NCI-H69 (cell line): ENCODE measurements around the gene CEL.
A peak's percentile ranks its signal among the peaks of the same experiment; 100 is the strongest.

Experiments
- DNase-seq: peaks from one replicate; lab custom pipeline; 2025; lab: John Stamatoyannopoulos, UW

The CEL gene

DNA sequence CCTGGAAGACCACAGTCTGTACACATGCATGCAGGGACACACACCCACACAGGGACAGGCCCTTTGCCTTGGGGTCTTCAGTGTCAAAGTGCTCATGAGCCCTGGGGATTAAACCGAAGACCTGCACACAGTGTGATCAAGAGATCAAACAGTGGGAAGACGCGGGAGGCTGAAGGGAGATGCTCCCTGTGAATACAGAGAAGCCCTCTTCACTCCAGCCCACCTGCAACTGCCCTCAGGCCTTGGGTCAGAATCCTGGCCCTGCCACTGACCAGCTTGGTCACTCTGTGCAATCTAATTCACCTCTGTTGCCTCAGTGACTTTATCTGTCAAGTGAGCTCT lies 56.4 kb downstream of the CEL start:
- no peak for DNase-seq

DNA sequence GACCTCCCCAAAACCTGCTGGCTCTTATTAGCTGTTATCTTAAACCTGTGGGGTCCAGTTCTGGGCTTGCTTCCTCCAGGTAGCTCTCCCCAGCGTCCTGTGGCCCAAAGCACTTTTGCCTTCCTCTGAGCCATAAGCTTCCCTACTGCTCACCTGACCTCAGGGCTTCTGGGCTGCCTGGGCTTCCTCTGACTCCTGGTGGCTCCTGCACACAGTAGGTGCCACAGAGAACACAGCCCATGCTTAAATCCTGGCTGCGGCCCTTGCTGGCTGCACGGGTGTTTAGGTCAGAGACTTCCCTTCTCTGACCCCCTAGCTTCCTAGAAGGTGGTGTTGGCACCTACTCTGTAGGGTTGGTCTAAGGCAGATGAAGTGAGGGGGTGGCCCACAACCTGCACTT lies 56.8 kb downstream of the CEL start:
- DNase-seq, result no peak

DNA sequence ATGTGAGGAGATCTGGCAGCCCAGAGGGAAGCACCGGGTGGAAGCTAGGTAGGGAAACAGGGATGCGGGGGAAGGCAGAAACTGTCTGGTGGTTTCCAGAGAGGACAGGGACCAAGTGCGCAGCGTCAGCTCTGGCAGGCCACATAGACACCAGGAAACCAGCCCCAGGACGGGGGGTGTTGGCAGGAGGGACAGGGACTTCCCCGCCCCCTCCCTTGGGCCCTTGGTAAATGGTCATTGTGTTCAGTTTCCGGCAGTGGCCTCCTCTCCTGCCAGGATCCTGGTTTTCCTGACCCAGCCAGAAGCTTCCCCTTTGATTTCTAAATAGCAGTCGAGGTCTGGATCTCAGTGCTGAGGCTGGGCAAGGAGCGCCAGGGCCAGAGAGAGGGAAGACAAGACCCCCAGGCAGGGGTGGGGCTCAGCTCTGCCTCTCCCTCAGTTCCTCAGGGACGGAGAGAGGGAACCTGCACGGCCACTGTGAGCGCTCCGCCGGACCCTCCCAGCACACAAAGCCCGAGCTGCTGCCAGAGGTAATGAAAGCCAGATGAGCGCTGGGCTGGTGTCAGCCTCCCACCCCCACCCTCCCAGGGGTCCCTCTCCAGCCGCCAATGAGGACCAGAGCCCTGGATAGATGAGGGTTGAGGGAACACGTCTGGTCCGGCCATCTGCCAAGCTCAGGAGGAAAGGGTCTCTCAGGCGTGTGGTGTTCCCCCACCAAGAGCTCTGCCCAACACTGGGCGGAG lies 57.5 kb downstream of the CEL start:
- peak; percentile 79 for DNase-seq

DNA sequence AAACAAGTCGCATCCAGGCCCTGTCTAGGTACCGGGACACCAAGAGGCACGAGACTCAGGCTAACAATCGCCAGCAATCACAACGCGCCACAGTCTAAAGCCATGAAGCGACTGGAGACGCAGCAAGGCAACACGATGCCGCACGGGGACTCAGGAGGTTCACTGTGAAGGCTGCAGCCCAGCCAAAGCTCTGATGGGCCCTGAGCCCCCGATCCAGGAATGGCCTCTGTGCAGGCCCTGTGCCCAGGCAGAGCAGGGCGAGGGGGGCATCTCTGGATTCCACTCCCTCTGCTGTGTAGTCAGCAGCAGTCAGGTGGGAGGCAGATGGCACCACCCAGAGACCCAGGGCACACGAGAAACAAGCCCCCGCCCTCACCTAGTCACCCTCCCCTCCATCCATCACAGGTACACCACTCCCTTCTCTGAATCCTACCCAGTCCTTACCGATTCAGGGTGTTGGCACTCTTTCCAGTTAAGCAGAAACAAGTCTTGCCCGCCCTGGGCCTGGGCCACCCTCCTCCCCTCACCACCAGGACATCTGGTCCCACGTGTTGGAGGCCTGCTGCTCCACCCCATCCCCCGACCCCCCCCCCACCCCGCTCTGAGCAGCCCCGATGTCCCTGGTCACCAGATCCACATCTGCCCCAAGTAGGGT lies 58.2 kb downstream of the CEL start:
- DNase-seq, result peak; percentile 78

DNA sequence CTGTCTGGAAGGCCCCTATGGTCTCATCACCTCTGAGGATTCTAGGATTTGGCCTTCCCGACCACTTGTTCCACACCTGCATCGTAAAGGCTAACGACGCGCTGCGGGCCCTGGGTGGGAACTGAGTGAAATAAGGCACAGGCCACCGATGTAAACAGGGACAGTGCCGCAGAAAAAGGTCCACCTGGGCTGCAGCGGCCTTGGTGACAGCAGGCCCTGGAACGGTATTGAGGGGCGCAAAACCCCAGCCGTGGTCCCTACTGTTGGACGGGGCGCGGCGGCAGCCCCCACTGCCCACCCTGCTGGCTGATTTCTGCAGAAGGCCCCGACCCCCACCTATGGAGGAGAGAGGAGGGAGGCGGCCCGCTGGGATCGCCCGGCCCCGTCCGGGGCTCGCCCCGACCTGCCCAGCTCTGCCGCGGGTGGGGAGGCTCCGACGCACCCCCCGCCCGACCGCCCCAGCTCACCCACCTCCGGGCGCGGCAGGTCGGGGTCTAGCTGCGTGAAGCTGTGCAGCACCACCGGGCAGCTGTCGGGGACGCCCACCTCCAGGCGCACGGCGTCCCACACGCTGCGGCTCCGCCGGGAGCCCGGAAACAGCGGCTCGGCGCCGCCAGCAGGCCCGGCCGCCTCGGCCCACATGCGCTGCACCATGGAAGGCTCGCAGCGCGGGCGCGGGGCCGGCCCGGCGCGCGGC lies 58.9 kb downstream of the CEL start:
- DNase-seq, result peak; percentile 76
